SK-N-SH (cell line): Measurements from ENCODE around the gene PBOV1. TPM values are rescaled to one million over a fixed set of nuclear protein-coding genes. Genes with fewer than 3 reads are reported as not detected.

Source experiments
- CTCF ChIA-PET: fragments of 300-600, 350-600 bp; formaldehyde crosslinking; extraction: SDS; loops from one replicate; lab custom pipeline; 2021; lab: Yijun Ruan, JAX
- POLR2A ChIA-PET: fragments of 350-600 bp; sonication (Branson Sonifier 250); formaldehyde crosslinking; extraction: SDS; loops from one replicate; lab custom pipeline; 2020; ENCODE audit warnings: antibody characterized with exemption, inconsistent platforms; lab: Yijun Ruan, JAX
- DNase-seq: peaks from one replicate; pipeline ENCODE4 v3.0.0; 2012
- H2AFZ ChIP-seq: fragments of 200-600 bp; sonication (generic); 2 replicates; pipeline ENCODE4 v1.8.1; 2016; ENCODE audit warnings: antibody characterized with exemption, mild to moderate bottlenecking, low read depth
- H3F3A ChIP-seq: fragments of 200-600 bp; sonication (generic); replicated peaks from 2 replicates; pipeline ENCODE3; 2016; ENCODE audit warnings: antibody characterized with exemption, mild to moderate bottlenecking; ENCODE audit not compliant: insufficient read depth
- H3K27ac ChIP-seq, 2 experiments: fragments of 200-500 bp in 1 of 2; fragments of 200-600 bp in 1 of 2; sonication (Bioruptor generic) in 1 of 2; sonication (generic), shearing (Covaris generic) in 1 of 2; 2 replicates each; pipeline versions ENCODE4 v1.5.1 to v1.6.1; 2014 to 2016; ENCODE audit warnings: low read depth in 2 of 2, inconsistent platforms in 1 of 2, low read length in 1 of 2, mild to moderate bottlenecking in 1 of 2, mixed read lengths in 1 of 2
- H3K27me3 ChIP-seq: fragments of 200-600 bp; sonication (generic), shearing (Covaris generic); 2 replicates; pipeline ENCODE4 v1.6.1; 2016; ENCODE audit warnings: mixed run types; ENCODE audit not compliant: insufficient read depth
- H3K36me3 ChIP-seq, 2 experiments: fragments of 200-500 bp in 1 of 2; fragments of 200-600 bp in 1 of 2; sonication (Bioruptor generic) in 1 of 2; sonication (generic) in 1 of 2; replicated peaks in 1 of 2; 2 replicates each; pipeline versions ENCODE3 to v1.5.1; 2014 to 2016; ENCODE audit warnings: low read length in 1 of 2, mild to moderate bottlenecking in 1 of 2; ENCODE audit not compliant: insufficient read depth in 2 of 2, control insufficient read depth in 1 of 2
- H3K4me1 ChIP-seq, 2 experiments: fragments of 200-500 bp in 1 of 2; fragments of 200-600 bp in 1 of 2; sonication (Bioruptor generic) in 1 of 2; sonication (generic), shearing (Covaris generic) in 1 of 2; 2 replicates each; pipeline versions ENCODE4 v1.5.1 to v1.6.1; 2014 to 2016; ENCODE audit warnings: low read depth in 1 of 2, low read length in 1 of 2, mixed run types in 1 of 2; ENCODE audit not compliant: insufficient read depth in 2 of 2, control insufficient read depth in 1 of 2
- H3K4me2 ChIP-seq: fragments of 200-600 bp; sonication (generic), shearing (Covaris generic); 2 replicates; pipeline ENCODE4 v1.6.1; 2017; ENCODE audit warnings: mixed run types
- H3K4me3 ChIP-seq, 2 experiments: fragments of 200-500 bp in 1 of 2; fragments of 200-600 bp in 1 of 2; sonication (Bioruptor generic) in 1 of 2; sonication (generic), shearing (Covaris generic) in 1 of 2; 2 replicates each; pipeline versions ENCODE4 v1.5.1 to v1.8.1; 2014 to 2016; ENCODE audit warnings: low read depth in 2 of 2, inconsistent platforms in 1 of 2, low read length in 1 of 2, mild to moderate bottlenecking in 1 of 2, mixed read lengths in 1 of 2, moderate library complexity in 1 of 2
- H3K79me2 ChIP-seq: fragments of 200-600 bp; sonication (generic); 2 replicates; pipeline ENCODE4 v1.8.1; 2017; ENCODE audit warnings: mild to moderate bottlenecking; ENCODE audit not compliant: insufficient read depth
- H3K9ac ChIP-seq: fragments of 200-600 bp; sonication (generic); 2 replicates; pipeline ENCODE4 v1.6.1; 2017; ENCODE audit warnings: mixed run types
- H3K9me2 ChIP-seq: fragments of 200-600 bp; sonication (generic); 2 replicates; pipeline ENCODE4 v1.6.1; 2017; ENCODE audit warnings: mixed run types
- H3K9me3 ChIP-seq: fragments of 200-600 bp; sonication (generic); 2 replicates; pipeline ENCODE4 v1.6.1; 2017; ENCODE audit warnings: mixed run types, mild to moderate bottlenecking, moderate library complexity
- H4K20me1 ChIP-seq: fragments of 200-600 bp; sonication (generic); 2 replicates; pipeline ENCODE4 v1.6.1; 2017; ENCODE audit warnings: mild to moderate bottlenecking, mixed run types; ENCODE audit not compliant: insufficient read depth
- EZH2phosphoT487 ChIP-seq: fragments of 200-600 bp; sonication (generic); IDR thresholded peaks from 2 replicates; pipeline ENCODE4 v1.6.1; 2017; ENCODE audit warnings: low read depth, mixed run types, mild to moderate bottlenecking, antibody characterized with exemption, moderate library complexity, borderline replicate concordance
- FOSL2 ChIP-seq: IDR thresholded peaks from 2 replicates; pipeline ENCODE4 v1.4.0; 2012; ENCODE audit warnings: low read depth, mild to moderate bottlenecking, moderate library complexity, borderline replicate concordance
- GABPA ChIP-seq: IDR thresholded peaks from 2 replicates; pipeline ENCODE4 v1.4.0; 2012; ENCODE audit warnings: low read depth, mild to moderate bottlenecking
- JUND ChIP-seq: IDR thresholded peaks from 2 replicates; pipeline ENCODE4 v1.4.0; 2012
- NFIC ChIP-seq: IDR thresholded peaks from 2 replicates; pipeline ENCODE4 v1.4.0; 2012; ENCODE audit warnings: borderline replicate concordance
- NRF1 ChIP-seq: IDR thresholded peaks from 2 replicates; pipeline ENCODE4 v1.6.1; 2012; ENCODE audit warnings: low read depth, mild to moderate bottlenecking, low read length
- RCOR1 ChIP-seq: fragments of 150-350 bp; IDR thresholded peaks from 2 replicates; pipeline ENCODE4 v1.6.1; 2017; ENCODE audit warnings: antibody characterized with exemption, low read length
- REST ChIP-seq: IDR thresholded peaks from 2 replicates; pipeline ENCODE4 v1.6.1; 2012; ENCODE audit warnings: mild to moderate bottlenecking, low read depth, low read length, moderate library complexity
- TAF1 ChIP-seq: IDR thresholded peaks from 2 replicates; pipeline ENCODE4 v1.6.1; 2012; ENCODE audit warnings: low read depth, mild to moderate bottlenecking, low read length, moderate library complexity, borderline replicate concordance
- TCF12 ChIP-seq: IDR thresholded peaks from 2 replicates; pipeline ENCODE4 v1.4.0; 2012
- YY1 ChIP-seq: IDR thresholded peaks from 2 replicates; pipeline ENCODE4 v1.4.0; 2012; ENCODE audit warnings: low read depth, mild to moderate bottlenecking
- WGBS: methylation state at CpG from one replicate; pipeline ENCODE4 v1.1.6; 2017; ENCODE audit warnings: low lambda C conversion rate; 5-methylcytosine and 5-hydroxymethylcytosine counted together
- polyA plus RNA-seq, 3 experiments: library from polyadenylated mRNA; depleted of rRNA; stranded (reverse); fragments of >200 nt; gene quantifications; 2 replicates each; pipeline ENCODE4 v1.2.3, GENCODE V29; 2012
- TF ChIP-seq, protein P1 (sequence below): fragments of 200-600 bp; sonication (generic); IDR thresholded peaks from 2 replicates; pipeline ENCODE4 v1.6.1; 2017; ENCODE audit warnings: antibody characterized with exemption, mild to moderate bottlenecking, moderate library complexity

The PBOV1 gene
- polyA plus RNA-seq, 1 of the 3 experiments (the other 2 are of a cell fraction), result not detected

- Histone ChIP-seq H3K9me2 (no peaks in the 10 kb centered on the region), H3K9me3 (no peaks in the 10 kb centered on the region), H4K20me1 (no peaks in the 10 kb centered on the region), H3K4me2 (no peak overlapping the region), H3K79me2 (no peaks in the 10 kb centered on the region), H3K36me3 (no peaks in the 10 kb centered on the region), H3F3A (no peaks in the 10 kb centered on the region), H3K9ac (no peak overlapping the region), H3K4me3 (no peak overlapping the region), H3K4me1 (no peaks in the 10 kb centered on the region), H3K27me3 (no peaks in the 10 kb centered on the region), H2AFZ (no peak overlapping the region), H3K27ac (no peak overlapping the region)
- no peak for TF ChIP-seq GABPA
- TF ChIP-seq NFIC, result no peak
- ChIA-PET CTCF (no interaction called here), POLR2A (no interaction called here)
- DNase-seq, result no peak
- 38% methylated on average over 14 of the region's 16 CpGs for WGBS
Observed at GRCh38 chr6:138250513-138251247, 32.4 kb upstream of the PBOV1 start.

DNA sequence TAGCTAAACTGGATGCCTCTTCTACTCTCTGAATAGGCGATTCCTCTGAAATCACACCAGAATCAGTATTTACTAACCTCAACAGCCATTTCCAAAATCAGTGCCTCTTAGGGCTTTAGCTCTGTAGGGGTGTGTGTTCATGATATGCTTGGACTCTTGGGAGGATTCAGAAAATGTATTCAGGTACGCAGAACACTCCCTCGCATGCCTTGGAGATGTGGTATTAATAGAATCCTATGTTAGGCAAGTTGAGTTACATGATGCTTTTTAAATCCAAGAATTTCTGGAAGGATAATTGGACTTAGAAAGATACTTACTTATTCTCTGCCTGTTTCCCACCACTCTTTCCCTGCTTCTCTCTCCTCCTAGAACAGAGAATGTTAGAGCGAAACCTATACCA is 31.8 kb upstream of the PBOV1 start:
- H3K79me2 ChIP-seq, result no peaks in the 10 kb centered on the region
- H3K27ac ChIP-seq, result no peak overlapping the region
- DNase-seq, result no peak
- TF ChIP-seq RCOR1 (no peak), GABPA (no peak), FOSL2 (no peak), REST (no peak), TCF12 (no peak), EZH2phosphoT487 (no peak), TAF1 (no peak), JUND (no peak), YY1 (no peak), NRF1 (no peak)
- TF ChIP-seq, protein P1, sequence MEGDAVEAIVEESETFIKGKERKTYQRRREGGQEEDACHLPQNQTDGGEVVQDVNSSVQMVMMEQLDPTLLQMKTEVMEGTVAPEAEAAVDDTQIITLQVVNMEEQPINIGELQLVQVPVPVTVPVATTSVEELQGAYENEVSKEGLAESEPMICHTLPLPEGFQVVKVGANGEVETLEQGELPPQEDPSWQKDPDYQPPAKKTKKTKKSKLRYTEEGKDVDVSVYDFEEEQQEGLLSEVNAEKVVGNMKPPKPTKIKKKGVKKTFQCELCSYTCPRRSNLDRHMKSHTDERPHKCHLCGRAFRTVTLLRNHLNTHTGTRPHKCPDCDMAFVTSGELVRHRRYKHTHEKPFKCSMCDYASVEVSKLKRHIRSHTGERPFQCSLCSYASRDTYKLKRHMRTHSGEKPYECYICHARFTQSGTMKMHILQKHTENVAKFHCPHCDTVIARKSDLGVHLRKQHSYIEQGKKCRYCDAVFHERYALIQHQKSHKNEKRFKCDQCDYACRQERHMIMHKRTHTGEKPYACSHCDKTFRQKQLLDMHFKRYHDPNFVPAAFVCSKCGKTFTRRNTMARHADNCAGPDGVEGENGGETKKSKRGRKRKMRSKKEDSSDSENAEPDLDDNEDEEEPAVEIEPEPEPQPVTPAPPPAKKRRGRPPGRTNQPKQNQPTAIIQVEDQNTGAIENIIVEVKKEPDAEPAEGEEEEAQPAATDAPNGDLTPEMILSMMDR, result no peak
- H3K9ac ChIP-seq, result no peak overlapping the region
- CTCF ChIA-PET, result no interaction called here
- no peaks in the 10 kb centered on the region for H3K9me2 ChIP-seq
- H2AFZ ChIP-seq, result no peak overlapping the region
- no peaks in the 10 kb centered on the region for H4K20me1 ChIP-seq
- H3K4me2 ChIP-seq, result no peak overlapping the region
- H3K36me3 ChIP-seq, result no peaks in the 10 kb centered on the region
- no peaks in the 10 kb centered on the region for H3K27me3 ChIP-seq
- WGBS, result 64% methylated on average over 4 of the region's 4 CpGs
- no peaks in the 10 kb centered on the region for H3F3A ChIP-seq
- POLR2A ChIA-PET, result no interaction called here
- H3K4me3 ChIP-seq, result no peak overlapping the region
- no peaks in the 10 kb centered on the region for H3K4me1 ChIP-seq
- no peaks in the 10 kb centered on the region for H3K9me3 ChIP-seq
